Brain microvascular endothelial cell (primary cell): ENCODE data around the gene BNIPL.

Source experiments
- DNase-seq: peaks from one replicate; pipeline ENCODE4 v3.0.0-alpha.2; 2020
- H3K27ac ChIP-seq: fragments of 250-450 bp; sonication (Bioruptor Pico); 2 replicates; pipeline ENCODE4 v1.5.1; 2020; ENCODE audit warnings: mild to moderate bottlenecking, moderate library complexity
- H3K27me3 ChIP-seq: fragments of 250-450 bp; sonication (Bioruptor Pico); replicated peaks from 2 replicates; pipeline ENCODE4 v1.5.1; 2020; ENCODE audit warnings: mild to moderate bottlenecking
- H3K36me3 ChIP-seq: fragments of 250-450 bp; sonication (Bioruptor Pico); replicated peaks from 2 replicates; pipeline ENCODE4 v1.5.1; 2020; ENCODE audit warnings: mild to moderate bottlenecking
- H3K4me3 ChIP-seq: 2 replicates; pipeline ENCODE4 v1.5.1; 2011; ENCODE audit warnings: low read depth, mild to moderate bottlenecking, control low read depth, low read length, moderate library complexity
- CTCF ChIP-seq: IDR thresholded peaks from 2 replicates; pipeline ENCODE4 v1.5.1; 2011; ENCODE audit warnings: low read depth, mild to moderate bottlenecking, moderate library complexity, low read length, control low read depth, inconsistent platforms; ENCODE audit errors: missing control alignments
- in situ Hi-C: cut with HindIII; loops from 2 replicates; pipeline ENCODE4 v1.10.0; 2017; ENCODE audit warnings: low sequenced_read_pairs, low pct_ligation_motif_present

Gene BNIPL

DNA sequence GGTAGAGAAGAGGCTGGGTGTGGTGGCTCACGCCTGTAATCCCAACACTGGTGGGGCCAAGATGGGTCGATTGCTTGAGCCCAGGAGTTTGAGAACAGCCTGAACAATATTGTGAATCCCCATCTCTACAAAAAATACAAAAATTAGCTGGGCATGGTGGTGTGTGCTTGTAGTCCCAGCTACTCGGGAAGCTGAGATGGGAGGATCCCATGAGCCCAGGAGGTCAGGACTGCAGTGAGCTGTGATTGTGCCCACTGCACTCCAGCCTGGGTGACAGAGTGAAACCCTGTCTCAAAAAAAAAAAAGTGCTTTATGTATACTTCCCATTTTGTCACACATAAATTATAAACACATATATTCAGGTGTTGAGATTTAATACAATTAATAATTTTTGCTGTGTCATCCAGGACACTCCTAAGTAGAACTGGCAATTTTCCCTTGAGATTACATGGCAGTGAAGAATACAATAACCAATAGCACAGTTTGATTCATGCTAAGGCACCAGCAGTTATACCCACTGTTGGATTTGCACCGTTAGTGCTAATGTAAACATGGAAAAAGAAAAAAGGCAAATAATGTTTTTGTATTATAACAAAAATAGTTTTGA, 49.7 kb downstream of the BNIPL start:
- H3K27ac ChIP-seq: no peak overlapping the region
- no peaks in the 10 kb centered on the region for H3K27me3 ChIP-seq
- TF ChIP-seq CTCF: no peak
- in situ Hi-C loops: no loop called here
- no peak for DNase-seq
- H3K36me3 ChIP-seq: no peaks in the 10 kb centered on the region
- H3K4me3 ChIP-seq: no peak overlapping the region
